HL-60 (cell line): ENCODE measurements around the gene ADCY5.

Experiments used
- TF ChIP-seq, protein P1 (sequence below): IDR thresholded peaks from one replicate; pipeline ENCODE4 v1.5.1; 2011; ENCODE audit warnings: low read length, control low read depth, inconsistent platforms; ENCODE audit not compliant: insufficient read depth
- TF ChIP-seq, protein P2 (sequence below): IDR thresholded peaks from 2 replicates; pipeline ENCODE4 v1.6.1; 2012; ENCODE audit warnings: low read depth; ENCODE audit not compliant: insufficient replicate concordance

DNA sequence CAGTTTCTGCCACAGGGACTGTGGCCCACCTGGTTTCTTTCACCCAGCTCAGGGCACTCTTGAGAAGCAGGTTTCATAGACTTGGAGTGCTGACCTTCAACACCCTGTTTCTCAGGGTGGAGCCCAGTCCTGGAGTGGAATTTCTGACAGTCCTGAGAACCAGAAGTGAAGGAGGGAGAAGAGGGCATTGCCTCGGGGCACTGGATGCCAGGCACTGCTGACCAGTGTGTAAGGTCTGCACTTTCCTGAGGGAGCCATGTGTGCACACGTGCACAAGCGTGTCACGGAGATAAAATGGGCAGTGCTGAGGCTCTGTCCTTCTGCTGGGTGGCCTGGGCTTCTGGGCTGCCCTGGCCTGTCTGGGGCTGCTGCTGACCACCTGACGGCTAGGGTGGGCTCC lies 128.7 kb downstream of the ADCY5 start:
- TF ChIP-seq, protein P1, sequence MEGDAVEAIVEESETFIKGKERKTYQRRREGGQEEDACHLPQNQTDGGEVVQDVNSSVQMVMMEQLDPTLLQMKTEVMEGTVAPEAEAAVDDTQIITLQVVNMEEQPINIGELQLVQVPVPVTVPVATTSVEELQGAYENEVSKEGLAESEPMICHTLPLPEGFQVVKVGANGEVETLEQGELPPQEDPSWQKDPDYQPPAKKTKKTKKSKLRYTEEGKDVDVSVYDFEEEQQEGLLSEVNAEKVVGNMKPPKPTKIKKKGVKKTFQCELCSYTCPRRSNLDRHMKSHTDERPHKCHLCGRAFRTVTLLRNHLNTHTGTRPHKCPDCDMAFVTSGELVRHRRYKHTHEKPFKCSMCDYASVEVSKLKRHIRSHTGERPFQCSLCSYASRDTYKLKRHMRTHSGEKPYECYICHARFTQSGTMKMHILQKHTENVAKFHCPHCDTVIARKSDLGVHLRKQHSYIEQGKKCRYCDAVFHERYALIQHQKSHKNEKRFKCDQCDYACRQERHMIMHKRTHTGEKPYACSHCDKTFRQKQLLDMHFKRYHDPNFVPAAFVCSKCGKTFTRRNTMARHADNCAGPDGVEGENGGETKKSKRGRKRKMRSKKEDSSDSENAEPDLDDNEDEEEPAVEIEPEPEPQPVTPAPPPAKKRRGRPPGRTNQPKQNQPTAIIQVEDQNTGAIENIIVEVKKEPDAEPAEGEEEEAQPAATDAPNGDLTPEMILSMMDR = no peak
- TF ChIP-seq, protein P2, sequence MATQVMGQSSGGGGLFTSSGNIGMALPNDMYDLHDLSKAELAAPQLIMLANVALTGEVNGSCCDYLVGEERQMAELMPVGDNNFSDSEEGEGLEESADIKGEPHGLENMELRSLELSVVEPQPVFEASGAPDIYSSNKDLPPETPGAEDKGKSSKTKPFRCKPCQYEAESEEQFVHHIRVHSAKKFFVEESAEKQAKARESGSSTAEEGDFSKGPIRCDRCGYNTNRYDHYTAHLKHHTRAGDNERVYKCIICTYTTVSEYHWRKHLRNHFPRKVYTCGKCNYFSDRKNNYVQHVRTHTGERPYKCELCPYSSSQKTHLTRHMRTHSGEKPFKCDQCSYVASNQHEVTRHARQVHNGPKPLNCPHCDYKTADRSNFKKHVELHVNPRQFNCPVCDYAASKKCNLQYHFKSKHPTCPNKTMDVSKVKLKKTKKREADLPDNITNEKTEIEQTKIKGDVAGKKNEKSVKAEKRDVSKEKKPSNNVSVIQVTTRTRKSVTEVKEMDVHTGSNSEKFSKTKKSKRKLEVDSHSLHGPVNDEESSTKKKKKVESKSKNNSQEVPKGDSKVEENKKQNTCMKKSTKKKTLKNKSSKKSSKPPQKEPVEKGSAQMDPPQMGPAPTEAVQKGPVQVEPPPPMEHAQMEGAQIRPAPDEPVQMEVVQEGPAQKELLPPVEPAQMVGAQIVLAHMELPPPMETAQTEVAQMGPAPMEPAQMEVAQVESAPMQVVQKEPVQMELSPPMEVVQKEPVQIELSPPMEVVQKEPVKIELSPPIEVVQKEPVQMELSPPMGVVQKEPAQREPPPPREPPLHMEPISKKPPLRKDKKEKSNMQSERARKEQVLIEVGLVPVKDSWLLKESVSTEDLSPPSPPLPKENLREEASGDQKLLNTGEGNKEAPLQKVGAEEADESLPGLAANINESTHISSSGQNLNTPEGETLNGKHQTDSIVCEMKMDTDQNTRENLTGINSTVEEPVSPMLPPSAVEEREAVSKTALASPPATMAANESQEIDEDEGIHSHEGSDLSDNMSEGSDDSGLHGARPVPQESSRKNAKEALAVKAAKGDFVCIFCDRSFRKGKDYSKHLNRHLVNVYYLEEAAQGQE = no peak
